Measurements from ENCODE around the gene CAST. TPM values are rescaled to one million over a fixed set of nuclear protein-coding genes. Genes with fewer than 3 reads are reported as not detected.

Gene CAST
- total RNA-seq, 1 donor from 2014 or later, result 87.2 TPM

GRCh38 chr5:96778409-96778808, 116.2 kb downstream of the CAST start:
- H3K27me3 ChIP-seq (ENCODE audit: control insufficient read depth in 3 of 3, insufficient read depth in 3 of 3, low read length in 3 of 3), result no peaks in the 10 kb centered on the region
- peaks cover 0 to 5% (median 0%) of the 10 kb centered on the region in 3 donors for H3K4me1 ChIP-seq (ENCODE audit: control insufficient read depth in 3 of 3, insufficient read depth in 3 of 3, low read length in 3 of 3)
- no peak overlapping the region for H3K27ac ChIP-seq (ENCODE audit: low read depth, low read length)
- H3K4me3 ChIP-seq (ENCODE audit: low read length in 3 of 3), result no peak overlapping the region
- H3K9me3 ChIP-seq (ENCODE audit: control insufficient read depth in 3 of 3, low read length in 3 of 3), result no peaks in the 10 kb centered on the region
- H3K36me3 ChIP-seq (ENCODE audit: control insufficient read depth in 3 of 3, insufficient read depth in 3 of 3, low read length in 3 of 3), result peaks cover 15 to 62% (median 60%) of the 10 kb centered on the region in 3 donors
- no peak overlapping the region for H3K9ac ChIP-seq (ENCODE audit: low read depth in 1 of 3, low read length in 3 of 3)

DNA sequence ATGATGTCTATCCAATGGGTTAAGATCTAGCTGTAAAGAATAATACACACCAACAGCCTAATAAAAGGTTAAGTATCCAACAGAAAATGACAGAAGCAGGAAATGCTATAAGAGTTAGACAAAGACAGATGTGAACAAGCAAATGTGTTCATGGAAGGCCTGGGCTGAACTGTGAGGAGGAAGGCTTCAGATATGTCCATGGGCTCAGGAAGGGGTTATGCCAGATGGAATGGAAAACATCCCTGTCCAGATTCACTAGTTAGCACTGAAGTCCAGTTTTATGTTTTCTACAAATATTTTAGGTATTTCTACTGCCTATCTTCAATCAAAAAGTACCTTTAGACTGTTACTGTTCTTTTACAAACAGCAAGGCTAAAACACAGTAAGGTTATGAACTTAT, 118.5 kb downstream of the CAST start:
- Histone ChIP-seq H3K27me3 (ENCODE audit: control insufficient read depth in 3 of 3, insufficient read depth in 3 of 3, low read length in 3 of 3) (no peaks in the 10 kb centered on the region), H3K4me3 (ENCODE audit: low read length in 3 of 3) (no peak overlapping the region), H3K27ac (ENCODE audit: low read depth, low read length) (no peak overlapping the region), H3K9me3 (ENCODE audit: control insufficient read depth in 3 of 3, low read length in 3 of 3) (no peaks in the 10 kb centered on the region), H3K36me3 (ENCODE audit: control insufficient read depth in 3 of 3, insufficient read depth in 3 of 3, low read length in 3 of 3) (peaks cover 12 to 51% (median 48%) of the 10 kb centered on the region in 3 donors), H3K9ac (ENCODE audit: low read depth in 1 of 3, low read length in 3 of 3) (no peak overlapping the region), H3K4me1 (ENCODE audit: control insufficient read depth in 3 of 3, insufficient read depth in 3 of 3, low read length in 3 of 3) (peaks cover 0 to 5% (median 0%) of the 10 kb centered on the region in 3 donors)

- peaks cover 12 to 51% (median 42%) of the 10 kb centered on the region in 3 donors for H3K36me3 ChIP-seq (ENCODE audit: control insufficient read depth in 3 of 3, insufficient read depth in 3 of 3, low read length in 3 of 3)
- no peaks in the 10 kb centered on the region for H3K9me3 ChIP-seq (ENCODE audit: control insufficient read depth in 3 of 3, low read length in 3 of 3)
- peak overlapping the region; percentile 0 for H3K27ac ChIP-seq (ENCODE audit: low read depth, low read length)
- peaks cover 0 to 5% (median 0%) of the 10 kb centered on the region in 3 donors for H3K4me1 ChIP-seq (ENCODE audit: control insufficient read depth in 3 of 3, insufficient read depth in 3 of 3, low read length in 3 of 3)
- H3K27me3 ChIP-seq (ENCODE audit: control insufficient read depth in 3 of 3, insufficient read depth in 3 of 3, low read length in 3 of 3), result no peaks in the 10 kb centered on the region
- H3K4me3 ChIP-seq (ENCODE audit: low read length in 3 of 3), result no peak overlapping the region
- no peak overlapping the region for H3K9ac ChIP-seq (ENCODE audit: low read depth in 1 of 3, low read length in 3 of 3)
Observed at GRCh38 chr5:96781031-96781971, 119.1 kb downstream of the CAST start.

- H3K4me3 ChIP-seq (ENCODE audit: low read length in 3 of 3), result no peak overlapping the region
- H3K9me3 ChIP-seq (ENCODE audit: control insufficient read depth in 3 of 3, low read length in 3 of 3), result no peaks in the 10 kb centered on the region
- peaks cover 0 to 7% (median 4%) of the 10 kb centered on the region in 3 donors for H3K4me1 ChIP-seq (ENCODE audit: control insufficient read depth in 3 of 3, insufficient read depth in 3 of 3, low read length in 3 of 3)
- peaks cover 9 to 38% (median 29%) of the 10 kb centered on the region in 3 donors for H3K36me3 ChIP-seq (ENCODE audit: control insufficient read depth in 3 of 3, insufficient read depth in 3 of 3, low read length in 3 of 3)
- no peak overlapping the region for H3K9ac ChIP-seq (ENCODE audit: low read depth in 1 of 3, low read length in 3 of 3)
- no peaks in the 10 kb centered on the region for H3K27me3 ChIP-seq (ENCODE audit: control insufficient read depth in 3 of 3, insufficient read depth in 3 of 3, low read length in 3 of 3)
- no peak overlapping the region for H3K27ac ChIP-seq (ENCODE audit: low read depth, low read length)
Observed at GRCh38 chr5:96783326-96783725, 121.2 kb downstream of the CAST start.

- Histone ChIP-seq H3K36me3 (ENCODE audit: control insufficient read depth in 3 of 3, insufficient read depth in 3 of 3, low read length in 3 of 3) (peaks cover 13 to 37% (median 25%) of the 10 kb centered on the region in 3 donors), H3K27me3 (ENCODE audit: control insufficient read depth in 3 of 3, insufficient read depth in 3 of 3, low read length in 3 of 3) (no peaks in the 10 kb centered on the region), H3K4me3 (ENCODE audit: low read length in 3 of 3) (no peak overlapping the region), H3K9me3 (ENCODE audit: control insufficient read depth in 3 of 3, low read length in 3 of 3) (no peaks in the 10 kb centered on the region), H3K27ac (ENCODE audit: low read depth, low read length) (no peak overlapping the region), H3K4me1 (ENCODE audit: control insufficient read depth in 3 of 3, insufficient read depth in 3 of 3, low read length in 3 of 3) (peaks cover 0 to 11% (median 6%) of the 10 kb centered on the region in 3 donors), H3K9ac (ENCODE audit: low read depth in 1 of 3, low read length in 3 of 3) (no peak overlapping the region)
Observed at GRCh38 chr5:96785326-96786109, 123.3 kb downstream of the CAST start.

DNA sequence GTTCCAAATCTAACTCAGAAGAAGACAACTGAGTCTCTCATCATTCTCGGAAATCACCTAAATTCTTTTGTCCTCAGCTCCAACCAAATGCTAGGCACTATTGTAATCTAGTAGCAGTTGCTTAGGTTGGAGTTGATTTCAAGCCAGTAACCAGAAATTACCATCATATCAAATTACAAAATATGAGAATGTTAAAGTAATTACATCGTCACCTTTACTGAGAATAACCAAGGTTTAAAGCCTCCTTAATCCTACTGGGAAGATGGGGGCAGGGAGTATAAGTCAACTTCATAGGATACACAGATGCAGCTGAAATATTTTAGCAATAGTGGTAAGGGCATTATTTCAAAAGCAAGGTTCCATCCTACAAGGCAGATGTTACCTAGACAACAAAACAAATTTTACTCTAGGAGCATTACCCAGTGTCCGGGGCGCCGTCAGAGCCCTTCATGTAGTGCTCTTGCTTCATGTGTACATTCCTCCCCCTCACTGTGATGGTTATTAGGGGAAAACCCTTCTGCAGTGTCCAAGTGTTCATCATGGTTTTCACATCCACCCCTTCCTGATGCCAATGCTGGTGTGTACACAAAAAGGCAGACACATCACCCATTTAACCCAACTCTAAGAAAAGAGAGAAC, 126.1 kb downstream of the CAST start:
- no peaks in the 10 kb centered on the region for H3K9me3 ChIP-seq (ENCODE audit: control insufficient read depth in 3 of 3, low read length in 3 of 3)
- H3K4me3 ChIP-seq (ENCODE audit: low read length in 3 of 3), result no peak overlapping the region
- no peaks in the 10 kb centered on the region for H3K27me3 ChIP-seq (ENCODE audit: control insufficient read depth in 3 of 3, insufficient read depth in 3 of 3, low read length in 3 of 3)
- no peak overlapping the region for H3K27ac ChIP-seq (ENCODE audit: low read depth, low read length)
- H3K36me3 ChIP-seq (ENCODE audit: control insufficient read depth in 3 of 3, insufficient read depth in 3 of 3, low read length in 3 of 3), result peaks cover 15 to 39% (median 29%) of the 10 kb centered on the region in 3 donors
- peaks cover 0 to 7% (median 6%) of the 10 kb centered on the region in 3 donors for H3K4me1 ChIP-seq (ENCODE audit: control insufficient read depth in 3 of 3, insufficient read depth in 3 of 3, low read length in 3 of 3)
- no peak overlapping the region for H3K9ac ChIP-seq (ENCODE audit: low read depth in 1 of 3, low read length in 3 of 3)

GRCh38 chr5:96789794-96790330, 127.7 kb downstream of the CAST start:
- Histone ChIP-seq H3K4me1 (ENCODE audit: control insufficient read depth in 3 of 3, insufficient read depth in 3 of 3, low read length in 3 of 3) (peaks cover 0 to 7% (median 6%) of the 10 kb centered on the region in 3 donors), H3K4me3 (ENCODE audit: low read length in 3 of 3) (no peak overlapping the region), H3K9ac (ENCODE audit: low read depth in 1 of 3, low read length in 3 of 3) (no peak overlapping the region), H3K9me3 (ENCODE audit: control insufficient read depth in 3 of 3, low read length in 3 of 3) (no peaks in the 10 kb centered on the region), H3K27me3 (ENCODE audit: control insufficient read depth in 3 of 3, insufficient read depth in 3 of 3, low read length in 3 of 3) (no peaks in the 10 kb centered on the region), H3K27ac (ENCODE audit: low read depth, low read length) (no peak overlapping the region), H3K36me3 (ENCODE audit: control insufficient read depth in 3 of 3, insufficient read depth in 3 of 3, low read length in 3 of 3) (peaks cover 23 to 49% (median 42%) of the 10 kb centered on the region in 3 donors)

- H3K9ac ChIP-seq (ENCODE audit: low read depth in 1 of 3, low read length in 3 of 3), result no peak overlapping the region
- no peaks in the 10 kb centered on the region for H3K9me3 ChIP-seq (ENCODE audit: control insufficient read depth in 3 of 3, low read length in 3 of 3)
- H3K4me1 ChIP-seq (ENCODE audit: control insufficient read depth in 3 of 3, insufficient read depth in 3 of 3, low read length in 3 of 3), result peaks cover 0 to 7% (median 6%) of the 10 kb centered on the region in 3 donors
- no peak overlapping the region for H3K4me3 ChIP-seq (ENCODE audit: low read length in 3 of 3)
- H3K27ac ChIP-seq (ENCODE audit: low read depth, low read length), result no peak overlapping the region
- peaks cover 30 to 50% (median 46%) of the 10 kb centered on the region in 3 donors for H3K36me3 ChIP-seq (ENCODE audit: control insufficient read depth in 3 of 3, insufficient read depth in 3 of 3, low read length in 3 of 3)
- H3K27me3 ChIP-seq (ENCODE audit: control insufficient read depth in 3 of 3, insufficient read depth in 3 of 3, low read length in 3 of 3), result no peaks in the 10 kb centered on the region
Observed at GRCh38 chr5:96790961-96791504, 128.9 kb downstream of the CAST start.

DNA sequence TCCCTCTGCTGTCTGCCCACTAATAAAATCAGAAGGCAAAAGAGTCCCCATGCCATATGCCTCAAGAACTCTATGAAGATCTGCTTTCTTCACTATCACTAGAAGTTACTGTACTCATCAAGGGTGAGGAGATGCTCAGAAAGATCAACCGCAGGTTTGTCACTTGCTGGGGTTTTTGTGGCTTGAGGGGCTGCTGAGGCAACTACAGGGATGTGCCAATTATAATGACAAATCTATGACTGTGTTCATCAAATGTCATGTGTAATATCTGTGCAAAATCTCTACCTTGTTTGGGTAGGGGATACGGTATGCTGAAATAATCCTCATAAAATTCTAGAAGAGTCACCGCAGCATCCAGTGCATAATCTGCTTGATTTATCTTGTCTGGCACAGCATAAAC, 132.6 kb downstream of the CAST start:
- H3K27me3 ChIP-seq (ENCODE audit: control insufficient read depth in 3 of 3, insufficient read depth in 3 of 3, low read length in 3 of 3), result no peaks in the 10 kb centered on the region
- no peak overlapping the region for H3K9ac ChIP-seq (ENCODE audit: low read depth in 1 of 3, low read length in 3 of 3)
- H3K9me3 ChIP-seq (ENCODE audit: control insufficient read depth in 3 of 3, low read length in 3 of 3), result no peaks in the 10 kb centered on the region
- no peak overlapping the region for H3K4me3 ChIP-seq (ENCODE audit: low read length in 3 of 3)
- no peak overlapping the region for H3K27ac ChIP-seq (ENCODE audit: low read depth, low read length)
- peaks cover 40 to 66% (median 60%) of the 10 kb centered on the region in 3 donors for H3K36me3 ChIP-seq (ENCODE audit: control insufficient read depth in 3 of 3, insufficient read depth in 3 of 3, low read length in 3 of 3)
- no peaks in the 10 kb centered on the region for H3K4me1 ChIP-seq (ENCODE audit: control insufficient read depth in 3 of 3, insufficient read depth in 3 of 3, low read length in 3 of 3)

All from skeletal muscle tissue (tissue), 4 donors.